AG10803 (cell line): ENCODE measurements around the gene OTOR.

Source experiments
- DNase-seq: peaks from one replicate; pipeline ENCODE4 v3.0.0; 2010; ENCODE audit warnings: low read depth
- H3K4me3 ChIP-seq: 2 replicates; pipeline ENCODE4 v1.5.1; 2011; ENCODE audit warnings: mild to moderate bottlenecking, low read length, control low read depth
- TF ChIP-seq, protein P1 (sequence below): conservative IDR thresholded peaks from 2 replicates; pipeline ENCODE4 v1.5.1; 2011; ENCODE audit warnings: mild to moderate bottlenecking, low read length, control low read depth, inconsistent platforms

OTOR gene, protein sequence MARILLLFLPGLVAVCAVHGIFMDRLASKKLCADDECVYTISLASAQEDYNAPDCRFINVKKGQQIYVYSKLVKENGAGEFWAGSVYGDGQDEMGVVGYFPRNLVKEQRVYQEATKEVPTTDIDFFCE

DNA sequence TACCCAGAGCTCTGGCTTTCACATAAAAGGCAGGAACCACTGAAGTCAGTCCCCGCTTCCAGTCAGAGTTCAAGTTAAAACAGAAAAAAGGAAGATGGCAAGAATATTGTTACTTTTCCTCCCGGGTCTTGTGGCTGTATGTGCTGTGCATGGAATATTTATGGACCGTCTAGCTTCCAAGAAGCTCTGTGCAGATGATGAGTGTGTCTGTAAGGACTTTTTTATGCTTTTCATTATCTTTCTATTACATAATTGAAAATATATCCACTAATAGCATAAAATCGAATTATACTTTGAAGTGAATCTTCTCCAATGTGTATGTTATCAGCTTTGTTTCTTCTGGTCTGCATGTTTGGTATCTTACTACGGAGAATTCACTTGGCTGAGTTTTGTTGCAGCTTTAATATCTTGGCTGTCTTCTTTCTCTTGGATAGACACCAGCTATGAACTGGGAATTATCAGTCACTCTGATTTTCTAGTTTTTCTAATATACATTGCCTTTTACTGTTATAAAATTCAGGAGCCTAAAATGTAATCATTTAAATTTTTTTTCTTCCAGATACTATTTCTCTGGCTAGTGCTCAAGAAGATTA lies at the start of gene OTOR:
Gene OTOR, plus strand, starts transcription at position 51 of the 593 bp plus-strand sequence. Its CDS starts 44 bp downstream, at position 95.
- no peak for DNase-seq
- TF ChIP-seq, protein P1, sequence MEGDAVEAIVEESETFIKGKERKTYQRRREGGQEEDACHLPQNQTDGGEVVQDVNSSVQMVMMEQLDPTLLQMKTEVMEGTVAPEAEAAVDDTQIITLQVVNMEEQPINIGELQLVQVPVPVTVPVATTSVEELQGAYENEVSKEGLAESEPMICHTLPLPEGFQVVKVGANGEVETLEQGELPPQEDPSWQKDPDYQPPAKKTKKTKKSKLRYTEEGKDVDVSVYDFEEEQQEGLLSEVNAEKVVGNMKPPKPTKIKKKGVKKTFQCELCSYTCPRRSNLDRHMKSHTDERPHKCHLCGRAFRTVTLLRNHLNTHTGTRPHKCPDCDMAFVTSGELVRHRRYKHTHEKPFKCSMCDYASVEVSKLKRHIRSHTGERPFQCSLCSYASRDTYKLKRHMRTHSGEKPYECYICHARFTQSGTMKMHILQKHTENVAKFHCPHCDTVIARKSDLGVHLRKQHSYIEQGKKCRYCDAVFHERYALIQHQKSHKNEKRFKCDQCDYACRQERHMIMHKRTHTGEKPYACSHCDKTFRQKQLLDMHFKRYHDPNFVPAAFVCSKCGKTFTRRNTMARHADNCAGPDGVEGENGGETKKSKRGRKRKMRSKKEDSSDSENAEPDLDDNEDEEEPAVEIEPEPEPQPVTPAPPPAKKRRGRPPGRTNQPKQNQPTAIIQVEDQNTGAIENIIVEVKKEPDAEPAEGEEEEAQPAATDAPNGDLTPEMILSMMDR = no peak
- H3K4me3 ChIP-seq = no peak within 1 kb of the TSS

DNA sequence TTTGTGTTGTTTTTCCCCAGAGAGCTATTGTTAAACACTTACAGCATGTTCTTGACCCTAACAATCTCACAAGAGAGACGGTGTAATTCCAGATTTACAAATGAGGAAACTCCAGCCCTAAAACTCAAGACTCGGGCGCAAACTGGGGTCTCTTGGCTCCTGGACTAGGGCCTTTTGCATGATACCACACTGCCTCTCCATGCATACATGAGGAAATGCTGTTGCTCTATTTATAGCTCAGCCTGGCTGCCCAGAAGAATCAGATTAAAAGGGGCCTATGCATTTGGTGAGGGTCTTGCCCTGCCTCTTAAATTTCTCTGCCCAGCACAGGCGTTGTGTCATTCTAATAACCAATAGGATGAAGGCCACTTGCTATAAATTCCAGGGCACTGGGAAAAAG lies 48.9 kb upstream of the OTOR start:
- TF ChIP-seq, protein P1 = no peak
- DNase-seq = no peak
- H3K4me3 ChIP-seq = no peak overlapping the region

DNA sequence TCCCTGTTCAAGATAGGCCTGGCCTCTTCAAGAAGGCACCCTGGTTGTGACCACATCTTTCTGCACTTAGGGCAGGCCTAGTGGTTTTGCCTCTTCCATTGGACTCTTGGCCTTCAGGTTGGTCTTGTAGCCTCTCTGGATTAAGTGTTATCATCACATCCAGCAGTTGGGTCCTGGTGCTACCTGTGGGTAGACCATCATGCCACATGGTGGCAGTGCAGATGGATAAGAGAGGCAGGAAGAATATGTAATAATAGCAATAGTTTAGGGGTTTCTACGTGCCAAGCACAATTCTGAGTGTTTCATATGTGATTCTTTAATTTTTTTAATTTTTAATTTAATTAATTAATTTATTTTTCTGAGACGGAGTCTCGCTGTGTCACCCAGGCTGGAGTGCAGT lies 46.9 kb upstream of the OTOR start:
- TF ChIP-seq, protein P1 = peak; percentile 30
- DNase-seq = peak; percentile 2

DNA sequence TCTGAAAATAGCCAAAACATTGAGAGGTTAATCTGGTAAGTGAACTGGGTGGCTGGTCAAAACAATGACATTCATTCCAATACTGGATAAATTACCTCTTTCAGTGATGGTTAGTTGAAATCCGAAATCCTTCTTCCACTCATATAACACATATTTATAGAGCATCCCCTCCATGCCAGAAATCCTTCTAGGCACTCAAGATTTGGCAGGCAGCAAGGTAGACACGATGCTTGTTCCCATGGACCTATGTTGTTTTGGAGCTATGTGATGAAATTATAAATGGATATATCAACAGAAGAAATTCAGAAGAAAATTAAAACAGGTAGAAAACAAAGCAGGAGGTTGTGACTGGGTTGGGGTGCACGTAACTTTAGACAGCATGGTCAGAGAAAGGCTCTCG lies 44.6 kb upstream of the OTOR start:
- H3K4me3 ChIP-seq = no peak overlapping the region
- no peak for DNase-seq
- TF ChIP-seq, protein P1 = no peak

More for the DNA sequence above, 46.9 kb upstream of the OTOR start:
- no peak overlapping the region for H3K4me3 ChIP-seq

DNA sequence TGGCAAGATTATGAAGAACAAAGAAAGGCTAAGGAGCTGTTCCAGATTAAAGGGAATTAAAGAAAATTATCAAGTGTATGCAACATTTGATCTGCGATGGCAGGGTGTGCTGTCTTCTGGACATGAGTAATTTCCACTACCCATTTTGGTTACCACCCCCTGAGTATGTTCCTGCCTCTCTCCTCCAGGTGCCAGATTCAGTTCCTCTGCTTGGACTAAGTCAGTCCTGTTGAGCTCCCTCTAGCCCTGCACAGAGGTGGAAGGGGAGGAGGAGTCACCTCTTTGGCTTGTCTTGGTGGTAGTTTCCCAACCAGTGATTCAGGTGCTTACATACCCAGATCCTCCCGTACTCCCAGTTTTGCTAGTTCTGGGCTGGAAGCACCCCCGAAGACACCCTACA lies 40.5 kb upstream of the OTOR start:
- H3K4me3 ChIP-seq = no peak overlapping the region
- no peak for DNase-seq
- TF ChIP-seq, protein P1 = no peak

DNA sequence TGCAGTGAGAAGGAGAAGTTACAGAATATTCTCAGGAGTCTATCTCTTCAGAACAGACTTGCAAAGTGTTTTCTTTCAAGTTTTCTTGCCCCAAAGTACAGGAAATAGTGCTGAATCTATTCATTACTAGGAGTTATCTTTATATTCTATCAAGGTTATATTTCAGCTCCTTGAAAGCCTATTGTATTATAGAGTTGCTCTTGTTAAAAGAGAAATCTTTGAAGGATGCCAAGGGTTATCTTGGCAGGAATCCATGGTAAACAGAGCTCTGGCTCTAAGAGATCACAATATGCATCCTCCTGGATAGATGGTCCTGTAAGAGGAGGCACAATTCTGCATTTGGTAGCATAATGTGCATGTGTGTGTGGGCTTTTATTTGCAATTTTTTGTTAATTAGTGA lies 39.6 kb upstream of the OTOR start:
- no peak for DNase-seq
- no peak overlapping the region for H3K4me3 ChIP-seq
- TF ChIP-seq, protein P1 = no peak

DNA sequence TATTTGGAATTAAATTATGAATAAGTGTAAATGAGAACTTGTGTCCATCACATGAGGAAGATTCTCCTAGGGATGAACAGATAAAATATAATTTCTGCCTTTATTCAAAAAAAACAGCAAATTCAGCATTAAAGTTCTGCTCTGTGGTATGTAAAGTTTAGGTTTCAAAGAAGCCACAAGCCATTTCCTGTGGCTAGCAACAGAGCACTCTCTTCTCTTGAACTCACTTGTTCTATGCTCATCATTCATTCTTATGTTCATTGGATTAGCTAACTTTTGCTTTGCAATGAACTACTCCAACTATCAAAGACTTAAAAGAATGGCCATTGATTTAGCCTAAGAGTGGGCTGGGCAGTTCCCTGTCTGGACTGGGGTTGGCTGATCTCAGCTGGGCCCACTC lies 39.1 kb upstream of the OTOR start:
- no peak overlapping the region for H3K4me3 ChIP-seq

More for the DNA sequence above, 39.1 kb upstream of the OTOR start:
- DNase-seq = no peak
- TF ChIP-seq, protein P1 = no peak
